ENCODE measurements around the gene TEX36.
"Not testable (repeated sequence)": the region's sequence is repeated elsewhere in the genome, so short reads cannot be mapped to it uniquely, and the experiment has no call there.

TEX36 gene

DNA sequence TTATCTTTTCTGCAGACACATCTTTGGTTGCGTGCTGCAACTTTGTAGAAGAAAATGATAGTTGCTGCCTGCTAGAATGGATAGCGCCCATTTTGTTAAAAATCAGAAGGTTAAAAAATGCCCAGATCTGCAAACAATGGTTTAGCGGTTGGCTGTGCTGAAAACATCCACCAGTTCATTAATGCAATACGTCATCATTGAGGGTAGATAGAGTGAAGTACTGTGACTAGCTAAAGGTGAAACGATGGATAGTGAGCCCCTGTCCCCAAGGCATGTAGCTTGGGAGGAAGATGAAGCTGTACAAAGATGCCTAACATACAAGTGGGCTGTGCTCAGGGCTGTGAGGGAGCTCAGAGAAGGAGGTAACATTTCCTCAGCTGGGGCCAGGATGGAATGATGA, 48.4 kb downstream of the TEX36 start:
- no peak for DNase-seq (ENCODE audit: low read depth, low spot score)

DNA sequence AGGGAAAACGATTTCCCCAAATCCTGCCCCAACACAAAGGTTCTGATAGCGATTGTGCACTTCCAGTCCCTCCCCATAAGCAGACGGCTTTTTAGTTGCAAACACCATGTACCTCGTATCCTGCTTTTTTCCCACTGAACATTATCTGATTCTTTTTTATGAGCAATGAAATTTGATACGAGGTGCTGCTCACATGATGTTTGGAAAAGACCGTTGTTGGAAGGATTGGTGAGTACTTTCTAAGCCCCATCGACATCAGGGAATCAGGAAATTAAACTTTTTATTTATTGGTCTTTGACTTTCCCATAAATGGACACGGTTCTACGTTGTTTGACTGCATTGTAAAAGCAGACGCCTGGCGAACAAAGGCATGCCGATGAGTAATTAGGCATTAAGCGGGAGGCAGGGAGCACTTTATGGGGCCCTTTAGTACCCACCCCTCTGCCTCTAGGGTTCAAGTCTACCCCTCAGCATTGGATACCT, 49.4 kb downstream of the TEX36 start:
- no peak for DNase-seq (ENCODE audit: low read depth, low spot score)

GRCh38 chr10:125631806-125632205, 51.2 kb downstream of the TEX36 start:
- no peak for DNase-seq (ENCODE audit: low read depth, low spot score)

DNA sequence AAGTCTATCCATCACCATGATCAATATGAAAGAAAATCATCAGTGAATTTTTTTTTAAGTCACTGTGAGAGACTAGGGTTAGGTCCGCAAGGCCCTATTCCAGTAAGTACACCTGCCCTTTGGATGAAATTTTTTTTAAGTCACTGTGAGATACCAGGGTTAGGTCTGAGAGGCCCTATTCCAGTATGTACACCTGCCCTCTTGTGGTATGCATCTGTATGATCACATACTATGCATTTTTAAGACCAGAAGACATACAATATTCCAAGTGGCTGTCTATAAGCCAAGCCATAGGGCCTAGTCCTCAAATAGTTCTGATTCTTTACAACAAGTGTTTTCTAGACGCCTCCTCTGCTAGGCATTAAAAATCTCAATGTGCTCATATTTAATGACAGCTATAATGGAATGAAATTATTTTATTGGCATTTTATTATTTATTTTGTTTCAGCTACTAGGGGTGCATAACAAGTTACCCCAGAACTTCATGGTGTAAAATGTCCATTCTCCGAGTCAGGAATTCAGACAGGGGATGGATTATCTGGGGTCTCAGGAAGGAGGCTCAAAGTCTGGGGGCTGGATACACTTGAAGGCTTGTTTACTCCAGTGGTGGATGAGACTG, 53.1 kb downstream of the TEX36 start:
- no peak for DNase-seq (ENCODE audit: low read depth, low spot score)

- DNase-seq (ENCODE audit: low read depth, low spot score), result no peak
Observed at GRCh38 chr10:125628104-125629049, 54.6 kb downstream of the TEX36 start.

GRCh38 chr10:125627646-125628045, 55.3 kb downstream of the TEX36 start:
- DNase-seq (ENCODE audit: low read depth, low spot score), result no peak

DNA sequence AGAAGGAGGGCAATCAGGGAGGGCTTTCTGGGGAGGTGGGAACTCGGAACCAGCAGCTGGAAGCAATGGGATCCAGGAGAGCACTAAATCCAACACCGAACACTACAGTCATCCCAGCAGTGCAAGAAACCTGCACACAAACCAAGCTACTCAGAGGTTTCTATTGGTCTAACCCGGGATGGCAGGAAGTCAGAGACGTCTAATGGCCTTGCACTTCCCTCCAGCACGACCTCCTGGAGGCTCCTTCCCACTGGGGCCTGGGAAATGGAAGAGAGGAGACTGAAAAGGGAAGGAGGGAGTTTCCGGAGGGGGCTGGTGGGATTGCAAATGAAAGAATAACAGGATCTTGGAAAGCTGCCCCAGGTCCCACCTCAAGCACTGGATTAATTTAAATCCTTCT, 56.3 kb downstream of the TEX36 start:
- no peak for DNase-seq (ENCODE audit: low read depth, low spot score)

DNA sequence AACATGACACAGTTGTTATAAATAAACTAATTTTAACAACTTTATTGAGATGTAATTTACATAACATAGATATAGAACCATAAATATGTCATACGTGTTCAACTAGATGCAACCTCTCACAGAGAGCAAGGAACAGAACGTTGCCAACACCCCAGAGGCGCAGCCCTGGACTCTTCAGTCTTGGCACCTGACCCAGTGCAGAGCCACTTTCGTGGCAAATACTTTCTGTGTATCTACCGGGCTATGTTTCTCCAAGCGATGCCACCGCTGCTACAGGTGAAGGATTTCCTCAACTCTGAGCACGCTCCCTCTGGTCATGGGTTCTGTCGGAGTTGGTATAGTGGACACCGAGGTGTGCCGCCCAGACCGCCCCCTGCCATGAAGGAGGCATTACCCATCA, 57.4 kb downstream of the TEX36 start:
- DNase-seq (ENCODE audit: low read depth, low spot score), result no peak

GRCh38 chr10:125624800-125625199, 58.2 kb downstream of the TEX36 start:
- no peak for DNase-seq (ENCODE audit: low read depth, low spot score)

GRCh38 chr10:125621052-125621451, 61.9 kb downstream of the TEX36 start:
- no peak for DNase-seq (ENCODE audit: low read depth, low spot score)

DNA sequence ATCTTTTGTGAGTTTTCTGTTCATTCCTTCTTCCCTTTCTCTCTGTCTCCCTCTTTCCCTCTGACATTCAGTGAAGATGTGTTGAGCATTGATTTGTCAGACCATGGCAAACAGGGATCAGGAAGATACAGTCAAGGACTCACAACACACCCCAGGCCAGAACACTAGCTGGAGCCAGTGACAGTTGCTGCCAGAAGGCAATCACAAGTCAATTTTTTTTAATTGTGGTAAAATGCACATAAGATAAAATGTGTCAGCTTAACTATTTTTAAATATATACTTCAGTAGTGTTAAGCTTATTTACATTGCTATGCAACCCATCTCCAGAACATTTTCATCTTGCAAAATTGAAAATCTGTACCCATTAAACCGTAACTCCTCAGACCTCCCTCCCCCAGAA, 62.6 kb downstream of the TEX36 start:
- no peak for DNase-seq (ENCODE audit: low read depth, low spot score)

GRCh38 chr10:125613062-125613461, 69.9 kb downstream of the TEX36 start:
- not testable (repeated sequence) for DNase-seq (ENCODE audit: low read depth, low spot score)

GRCh38 chr10:125611756-125612155, 71.2 kb downstream of the TEX36 start:
- DNase-seq (ENCODE audit: low read depth, low spot score), result no peak

GRCh38 chr10:125611216-125611615, 71.7 kb downstream of the TEX36 start:
- no peak for DNase-seq (ENCODE audit: low read depth, low spot score)

DNA sequence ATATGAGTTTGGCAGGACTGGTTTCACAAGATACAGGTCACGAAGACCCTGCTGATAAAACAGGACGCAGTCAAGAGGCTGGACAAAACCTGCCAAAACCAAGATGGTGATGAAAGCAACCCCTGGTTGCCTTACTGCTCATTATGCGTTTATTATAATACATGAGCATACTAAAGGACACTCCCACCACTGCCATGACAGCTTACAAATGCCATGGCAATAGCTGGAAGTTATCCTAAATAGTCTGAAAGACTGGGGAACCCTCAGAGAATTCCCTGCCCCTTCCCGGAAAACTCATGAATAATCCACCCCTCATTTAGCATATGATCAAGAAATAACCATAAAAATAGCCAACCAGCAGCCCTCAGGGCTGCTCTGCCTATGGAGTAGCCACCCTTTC, 73.1 kb downstream of the TEX36 start:
- DNase-seq (ENCODE audit: low read depth, low spot score), result no peak

GRCh38 chr10:125608474-125608873, 74.5 kb downstream of the TEX36 start:
- DNase-seq (ENCODE audit: low read depth, low spot score), result no peak

GRCh38 chr10:125607689-125608290, 75.2 kb downstream of the TEX36 start:
- no peak for DNase-seq (ENCODE audit: low read depth, low spot score)

DNA sequence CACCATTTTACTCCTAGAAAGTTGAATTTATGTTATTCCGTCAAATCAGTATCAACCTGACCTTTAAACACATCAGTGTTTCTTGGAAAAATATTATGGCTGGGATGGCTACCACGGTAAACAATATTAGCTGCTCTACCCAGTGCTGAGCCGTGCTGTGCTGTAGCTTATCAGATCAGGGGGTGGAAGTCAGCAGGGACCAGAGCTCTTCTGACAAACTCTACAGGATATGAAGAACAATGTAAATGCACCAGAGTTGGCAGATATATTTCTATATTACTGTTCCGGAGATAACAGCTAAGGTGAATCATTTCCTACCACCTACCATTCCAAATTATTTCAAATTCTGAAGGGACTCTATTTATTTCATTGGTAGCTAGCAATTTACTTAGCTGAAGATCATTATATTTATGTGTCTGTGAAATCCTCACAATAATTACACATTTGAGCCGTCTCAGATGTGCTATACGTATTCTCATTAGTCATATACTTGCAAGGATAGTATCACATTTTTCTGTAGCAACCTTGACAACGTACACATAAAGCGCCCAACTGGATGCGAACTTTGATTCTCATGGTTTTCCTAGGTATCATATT, 76.5 kb downstream of the TEX36 start:
- no peak for DNase-seq (ENCODE audit: low read depth, low spot score)

Data from activated CD4-positive, CD25-positive, alpha-beta regulatory T cell treated with anti-CD3 and anti-CD28 coated beads, Interleukin-2, amount 50 U/mL, for 16 hours (primary cell).